ENCODE data around the gene OCIAD1. TPM values are rescaled to one million over a fixed set of nuclear protein-coding genes. Genes with fewer than 3 reads are reported as not detected.

OCIAD1 gene, protein sequence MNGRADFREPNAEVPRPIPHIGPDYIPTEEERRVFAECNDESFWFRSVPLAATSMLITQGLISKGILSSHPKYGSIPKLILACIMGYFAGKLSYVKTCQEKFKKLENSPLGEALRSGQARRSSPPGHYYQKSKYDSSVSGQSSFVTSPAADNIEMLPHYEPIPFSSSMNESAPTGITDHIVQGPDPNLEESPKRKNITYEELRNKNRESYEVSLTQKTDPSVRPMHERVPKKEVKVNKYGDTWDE
- total RNA-seq (100 to 1,000 TPM; 114 to 115 TPM), polyA plus RNA-seq (151 TPM)

DNA sequence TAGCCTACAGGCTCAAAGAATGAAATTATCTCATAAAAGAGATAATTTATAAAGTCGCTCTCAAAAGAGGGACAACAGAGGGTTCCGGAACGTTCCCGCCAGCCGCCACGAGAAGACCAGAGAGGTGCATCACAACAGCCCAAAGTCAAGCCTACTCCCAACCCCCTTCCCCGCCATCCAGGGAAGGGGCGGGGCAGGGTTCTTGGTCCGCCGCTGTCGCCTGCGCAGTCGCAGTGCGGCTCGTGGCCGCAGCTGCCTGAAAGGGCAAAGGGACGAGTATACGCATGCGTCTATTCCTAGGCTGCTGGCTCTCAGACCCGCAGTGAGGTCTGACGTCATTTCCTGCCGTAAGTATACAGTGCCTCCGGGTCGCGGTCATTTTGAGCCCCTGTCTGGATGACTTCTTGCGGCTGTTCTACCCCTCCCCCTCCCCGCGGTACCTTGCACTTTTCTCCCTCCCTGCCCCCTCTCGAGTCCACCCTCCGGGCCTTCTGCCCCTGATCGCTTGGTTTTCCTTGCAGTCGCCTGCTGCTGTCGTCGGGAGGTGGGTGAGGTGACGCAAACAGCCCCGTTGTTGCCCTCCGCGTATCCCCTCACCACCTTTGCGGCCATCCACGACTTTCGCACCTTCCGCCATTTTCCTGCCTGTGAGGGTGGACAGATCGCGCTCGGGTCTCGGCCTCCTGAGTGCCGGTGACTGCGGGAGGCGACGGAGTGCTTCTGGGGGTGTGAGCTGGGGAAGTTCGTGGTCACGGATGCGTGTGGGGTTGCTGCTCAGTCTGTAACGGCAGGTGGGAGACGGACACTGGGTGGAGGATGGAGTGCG, at the start of gene OCIAD1:
TSS of gene OCIAD1 (plus strand) at position 383 of the 826 bp plus-strand sequence. CDS start 1,537 bp downstream, outside the sequence.
- ChIA-PET CTCF (interaction anchor here (1.3 to 2.1 kb wide), 3 partner anchors 51 to 252 kb away, joined by 3 to 8 read pairs (median 3); partner anchors contain the start of genes FRYL and OCIAD2), POLR2A (interaction anchor here (0.8 to 1.3 kb wide), 2 partner anchors 17 to 51 kb away, joined by 3 to 8 read pairs; partner anchors contain the start of gene FRYL)
- Histone ChIP-seq H3K4me1 (ENCODE audit: insufficient read depth, low read length) (peaks cover 19% of the 10 kb centered on the region), H3K4me3 (ENCODE audit: low read length) (peak within 1 kb of the TSS; percentile 94), H3K27ac (ENCODE audit: low read depth, low read length) (peak within 1 kb of the TSS; percentile 95), H3K36me3 (ENCODE audit: insufficient read depth, low read length) (peaks cover 11% of the 10 kb centered on the region), H3K9me3 (ENCODE audit: low read length) (no peaks in the 10 kb centered on the region), H3K27me3 (ENCODE audit: insufficient read depth, low read length, poor library complexity, severe bottlenecking) (no peaks in the 10 kb centered on the region)
- H3K27me3 Mint-ChIP-seq = peaks cover 6 to 7% of the 10 kb centered on the region in 2 donors
- peaks cover 5 to 34% (median 8%) of the 10 kb centered on the region in 3 donors for H3K36me3 Mint-ChIP-seq
- H3K4me1 Mint-ChIP-seq = peaks cover 22 to 36% (median 30%) of the 10 kb centered on the region in 3 donors
- peak; percentile 91 to 98 (median 94) for DNase-seq
- H3K9me3 Mint-ChIP-seq = peaks cover 0 to 4% (median 0%) of the 10 kb centered on the region in 5 donors
- peak within 1 kb of the TSS; percentile 95 to 100 (median 100) for H3K4me3 Mint-ChIP-seq
- H3K27ac Mint-ChIP-seq = peak within 1 kb of the TSS; percentile 100

DNA sequence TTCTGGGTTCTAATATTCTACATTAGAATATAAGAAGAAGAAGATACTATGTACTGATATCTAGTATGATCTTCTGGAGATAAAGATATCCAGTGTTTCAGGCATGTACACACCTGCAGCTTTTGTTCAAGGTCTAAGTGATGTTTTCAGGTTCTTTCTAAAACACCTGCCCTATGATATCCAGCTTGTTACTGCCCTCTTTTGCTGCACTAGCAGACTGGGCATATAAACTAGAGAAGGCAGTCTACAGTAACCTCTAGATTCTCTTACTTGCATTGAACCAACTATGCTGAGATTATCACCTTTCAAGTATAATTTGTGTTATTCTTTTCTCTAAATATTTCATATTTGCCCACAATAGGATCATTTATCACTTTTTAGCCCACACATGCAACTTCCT, 48.9 kb upstream of the OCIAD1 start:
- no peaks in the 10 kb centered on the region for H3K36me3 ChIP-seq (ENCODE audit: insufficient read depth, low read length)
- peaks cover 0 to 3% of the 10 kb centered on the region in 2 donors for H3K27me3 Mint-ChIP-seq
- ChIA-PET CTCF (interaction anchor here (1.0 kb wide), 1 partner anchor 124 kb away, joined by 4 read pairs; the partner anchor contains the start of gene OCIAD2), POLR2A (no interaction called here)
- peaks cover 21 to 33% (median 32%) of the 10 kb centered on the region in 3 donors for H3K4me1 Mint-ChIP-seq
- H3K4me3 Mint-ChIP-seq = peak overlapping the region in 2 of 7 donors; percentile 90 to 91
- no peaks in the 10 kb centered on the region for H3K9me3 ChIP-seq (ENCODE audit: low read length)
- peak overlapping the region in 3 of 8 donors; percentile 33 to 95 (median 57) for H3K27ac Mint-ChIP-seq
- peaks cover 24% of the 10 kb centered on the region for H3K4me1 ChIP-seq (ENCODE audit: insufficient read depth, low read length)
- DNase-seq = no peak
- no peak overlapping the region for H3K4me3 ChIP-seq (ENCODE audit: low read length)
- H3K9me3 Mint-ChIP-seq = no peaks in the 10 kb centered on the region
- H3K36me3 Mint-ChIP-seq = peaks cover 0 to 13% (median 0%) of the 10 kb centered on the region in 3 donors
- no peak overlapping the region for H3K27ac ChIP-seq (ENCODE audit: low read depth, low read length)
- H3K27me3 ChIP-seq (ENCODE audit: insufficient read depth, low read length, poor library complexity, severe bottlenecking) = no peaks in the 10 kb centered on the region

DNA sequence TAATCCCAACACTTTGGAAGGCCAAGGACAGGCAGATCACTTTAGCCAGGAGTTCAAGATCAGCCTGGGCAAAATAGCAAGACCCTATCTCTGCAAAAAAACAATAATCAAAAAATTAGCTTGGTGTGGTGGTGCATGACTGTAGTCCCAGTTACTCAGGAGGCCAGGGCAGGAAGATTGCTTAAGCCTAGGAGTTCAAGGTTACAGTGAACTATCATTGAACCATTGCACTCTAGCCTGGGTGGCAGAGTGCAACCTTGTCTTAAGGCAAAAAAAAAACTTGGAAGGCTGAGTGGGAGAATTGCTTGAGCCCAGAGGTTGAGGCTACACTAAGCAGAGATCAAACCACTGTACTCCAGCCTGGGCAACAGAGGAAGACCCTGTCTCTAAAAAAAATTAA, 45.6 kb upstream of the OCIAD1 start:
- Histone ChIP-seq H3K4me3 (ENCODE audit: low read length) (no peak overlapping the region), H3K27me3 (ENCODE audit: insufficient read depth, low read length, poor library complexity, severe bottlenecking) (no peaks in the 10 kb centered on the region), H3K4me1 (ENCODE audit: insufficient read depth, low read length) (peaks cover 7% of the 10 kb centered on the region), H3K9me3 (ENCODE audit: low read length) (no peaks in the 10 kb centered on the region), H3K27ac (ENCODE audit: low read depth, low read length) (no peak overlapping the region), H3K36me3 (ENCODE audit: insufficient read depth, low read length) (no peaks in the 10 kb centered on the region)
- H3K27me3 Mint-ChIP-seq = peaks cover 1 to 3% of the 10 kb centered on the region in 2 donors
- H3K4me3 Mint-ChIP-seq = no peak overlapping the region
- H3K4me1 Mint-ChIP-seq = peaks cover 3 to 12% (median 11%) of the 10 kb centered on the region in 3 donors
- POLR2A ChIA-PET = no interaction called here
- H3K9me3 Mint-ChIP-seq = no peaks in the 10 kb centered on the region
- CTCF ChIA-PET = no interaction called here
- peak overlapping the region in 1 of 8 donors; percentile 83 for H3K27ac Mint-ChIP-seq
- peaks cover 0 to 4% (median 2%) of the 10 kb centered on the region in 3 donors for H3K36me3 Mint-ChIP-seq
- DNase-seq = no peak

DNA sequence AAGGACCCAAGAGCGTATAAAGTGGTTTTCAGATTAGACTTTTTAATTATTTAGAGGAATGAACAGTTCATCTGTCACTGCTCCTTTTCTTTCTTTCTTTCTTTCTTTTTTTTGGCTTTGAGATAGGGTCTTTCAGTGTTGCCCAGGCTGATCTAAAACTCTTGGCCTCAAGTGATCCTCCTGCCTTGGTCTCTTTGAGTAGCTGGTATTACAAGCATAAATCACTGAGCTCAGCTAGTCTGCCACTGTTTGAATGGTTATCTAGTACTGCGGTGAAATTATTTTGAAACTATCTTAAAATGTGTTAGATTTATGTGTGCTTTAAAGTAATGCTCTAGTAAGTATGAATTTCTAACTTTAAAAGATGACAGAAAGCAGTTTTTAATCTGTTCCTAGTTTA, 44.3 kb upstream of the OCIAD1 start:
- POLR2A ChIA-PET = no interaction called here
- H3K36me3 Mint-ChIP-seq = peaks cover 0 to 2% (median 0%) of the 10 kb centered on the region in 3 donors
- no peaks in the 10 kb centered on the region for H3K36me3 ChIP-seq (ENCODE audit: insufficient read depth, low read length)
- no peak overlapping the region for H3K27ac Mint-ChIP-seq
- no peak overlapping the region for H3K4me3 Mint-ChIP-seq
- CTCF ChIA-PET = no interaction called here
- no peak overlapping the region for H3K27ac ChIP-seq (ENCODE audit: low read depth, low read length)
- no peaks in the 10 kb centered on the region for H3K9me3 Mint-ChIP-seq
- no peaks in the 10 kb centered on the region for H3K27me3 ChIP-seq (ENCODE audit: insufficient read depth, low read length, poor library complexity, severe bottlenecking)
- no peaks in the 10 kb centered on the region for H3K9me3 ChIP-seq (ENCODE audit: low read length)
- H3K4me3 ChIP-seq (ENCODE audit: low read length) = no peak overlapping the region
- H3K4me1 Mint-ChIP-seq = peaks cover 0 to 1% (median 0%) of the 10 kb centered on the region in 3 donors
- H3K27me3 Mint-ChIP-seq = peaks cover 1 to 3% of the 10 kb centered on the region in 2 donors
- H3K4me1 ChIP-seq (ENCODE audit: insufficient read depth, low read length) = no peaks in the 10 kb centered on the region
- DNase-seq = no peak

DNA sequence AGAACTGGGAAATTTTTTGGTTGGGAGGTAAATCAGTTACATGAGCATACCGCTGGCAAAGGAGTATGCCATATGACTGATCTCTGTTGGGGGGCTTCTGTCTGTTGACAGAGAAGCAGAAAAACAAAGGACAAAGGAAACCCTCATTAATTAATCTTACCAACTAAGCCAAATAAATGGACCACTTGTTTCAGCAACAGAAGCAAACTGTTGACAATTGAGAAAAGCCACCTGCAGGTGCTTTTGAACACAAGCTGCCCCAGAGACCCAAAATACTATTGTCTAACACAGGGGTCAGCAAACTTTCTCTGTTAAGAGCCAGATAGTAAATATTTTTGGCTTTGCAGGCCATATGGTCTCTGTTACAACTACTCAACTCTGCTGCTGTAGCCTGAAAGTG, 43.8 kb upstream of the OCIAD1 start:
- H3K4me1 Mint-ChIP-seq = no peaks in the 10 kb centered on the region
- Histone ChIP-seq H3K9me3 (ENCODE audit: low read length) (no peaks in the 10 kb centered on the region), H3K4me1 (ENCODE audit: insufficient read depth, low read length) (no peaks in the 10 kb centered on the region), H3K27ac (ENCODE audit: low read depth, low read length) (no peak overlapping the region), H3K36me3 (ENCODE audit: insufficient read depth, low read length) (no peaks in the 10 kb centered on the region), H3K27me3 (ENCODE audit: insufficient read depth, low read length, poor library complexity, severe bottlenecking) (no peaks in the 10 kb centered on the region), H3K4me3 (ENCODE audit: low read length) (no peak overlapping the region)
- H3K27ac Mint-ChIP-seq = no peak overlapping the region
- no peak overlapping the region for H3K4me3 Mint-ChIP-seq
- no peaks in the 10 kb centered on the region for H3K9me3 Mint-ChIP-seq
- no peak for DNase-seq
- peaks cover 1 to 3% of the 10 kb centered on the region in 2 donors for H3K27me3 Mint-ChIP-seq
- POLR2A ChIA-PET = no interaction called here
- H3K36me3 Mint-ChIP-seq = peaks cover 0 to 2% (median 0%) of the 10 kb centered on the region in 3 donors
- CTCF ChIA-PET = no interaction called here

DNA sequence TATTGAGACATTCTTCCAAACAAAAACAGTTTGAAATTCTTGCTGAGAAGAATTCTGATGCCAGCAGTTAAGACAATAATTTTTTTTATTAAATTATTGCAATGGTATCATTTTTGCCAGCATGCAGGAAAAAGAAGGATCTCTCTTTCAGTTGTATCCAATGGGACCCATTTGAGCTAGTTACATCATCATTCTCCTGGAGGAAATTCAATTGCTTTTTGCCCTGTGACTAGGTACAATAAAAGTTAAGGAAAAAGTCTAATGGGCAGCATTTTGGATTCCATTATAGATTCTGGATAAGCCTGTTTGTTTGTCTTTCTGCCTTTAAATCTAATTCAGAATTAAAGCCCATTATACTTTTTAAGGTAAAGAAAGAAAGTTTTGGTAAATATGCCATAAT, 40.3 kb upstream of the OCIAD1 start:
- Mint-ChIP-seq H3K9me3 (no peaks in the 10 kb centered on the region), H3K4me3 (no peak overlapping the region), H3K36me3 (peaks cover 0 to 2% (median 0%) of the 10 kb centered on the region in 3 donors), H3K27me3 (peaks cover 0 to 1% of the 10 kb centered on the region in 2 donors), H3K27ac (no peak overlapping the region), H3K4me1 (no peaks in the 10 kb centered on the region)
- Histone ChIP-seq H3K4me3 (ENCODE audit: low read length) (no peak overlapping the region), H3K27me3 (ENCODE audit: insufficient read depth, low read length, poor library complexity, severe bottlenecking) (no peaks in the 10 kb centered on the region), H3K27ac (ENCODE audit: low read depth, low read length) (no peak overlapping the region), H3K36me3 (ENCODE audit: insufficient read depth, low read length) (no peaks in the 10 kb centered on the region), H3K4me1 (ENCODE audit: insufficient read depth, low read length) (no peaks in the 10 kb centered on the region), H3K9me3 (ENCODE audit: low read length) (no peaks in the 10 kb centered on the region)
- ChIA-PET POLR2A (no interaction called here), CTCF (interaction anchor here (1.1 to 1.4 kb wide), 2 partner anchors 10 to 212 kb away, joined by 3 read pairs; partner anchors contain the start of gene FRYL)
- DNase-seq = no peak

DNA sequence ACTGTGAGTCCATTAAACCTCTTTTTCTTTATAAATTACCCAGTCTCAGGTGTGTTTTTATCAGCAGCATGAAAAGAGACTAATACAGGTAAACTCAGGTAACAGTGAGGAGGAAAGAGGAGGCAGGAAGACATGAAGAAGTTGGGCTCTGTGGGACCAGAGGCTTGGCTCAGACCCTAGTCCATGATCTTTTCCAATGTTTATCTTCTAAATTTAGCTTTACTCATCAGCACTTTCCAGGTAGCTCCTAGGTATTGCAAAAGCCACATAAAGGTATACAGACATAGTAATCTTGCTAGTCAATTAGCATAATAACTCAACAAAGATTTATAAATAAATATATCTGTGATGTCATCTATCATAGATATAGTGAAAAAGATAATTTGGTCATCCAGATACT, 39.6 kb upstream of the OCIAD1 start:
- Mint-ChIP-seq H3K27ac (no peak overlapping the region), H3K36me3 (peaks cover 0 to 2% (median 0%) of the 10 kb centered on the region in 3 donors), H3K4me3 (no peak overlapping the region), H3K4me1 (no peaks in the 10 kb centered on the region), H3K9me3 (no peaks in the 10 kb centered on the region), H3K27me3 (peaks cover 0 to 1% of the 10 kb centered on the region in 2 donors)
- ChIA-PET CTCF (interaction anchor here (1.1 kb wide), 1 partner anchor 11 kb away, joined by 3 read pairs; the partner anchor contains the start of gene FRYL), POLR2A (no interaction called here)
- Histone ChIP-seq H3K9me3 (ENCODE audit: low read length) (no peaks in the 10 kb centered on the region), H3K27me3 (ENCODE audit: insufficient read depth, low read length, poor library complexity, severe bottlenecking) (no peaks in the 10 kb centered on the region), H3K4me1 (ENCODE audit: insufficient read depth, low read length) (no peaks in the 10 kb centered on the region), H3K36me3 (ENCODE audit: insufficient read depth, low read length) (no peaks in the 10 kb centered on the region), H3K27ac (ENCODE audit: low read depth, low read length) (no peak overlapping the region), H3K4me3 (ENCODE audit: low read length) (no peak overlapping the region)
- no peak for DNase-seq

Data from CD8-positive, alpha-beta memory T cell (primary cell).